Mesendoderm (in vitro differentiated cells): ENCODE results near the gene RNASE8.

Experiments
- DNase-seq: peaks from one replicate; pipeline ENCODE4 v3.0.0; 2013
- H2AK5ac ChIP-seq: 2 replicates; pipeline ENCODE4 v1.6.1; 2013; ENCODE audit warnings: low read length, inconsistent platforms
- H2BK120ac ChIP-seq: 2 replicates; pipeline ENCODE4 v1.6.1; 2013; ENCODE audit warnings: low read depth, mild to moderate bottlenecking, low read length, moderate library complexity, mixed read lengths
- H2BK15ac ChIP-seq: replicated peaks from 2 replicates; pipeline ENCODE4 v1.6.1; 2013; ENCODE audit warnings: low read depth, mild to moderate bottlenecking, moderate library complexity
- H2BK5ac ChIP-seq: 2 replicates; pipeline ENCODE4 v1.6.1; 2013; ENCODE audit warnings: low read length, inconsistent platforms
- H3K18ac ChIP-seq: 2 replicates; pipeline ENCODE4 v1.6.1; 2013; ENCODE audit warnings: mild to moderate bottlenecking, low read length, mixed read lengths
- H3K23ac ChIP-seq: one replicate; pipeline ENCODE4 v1.6.1; 2013; ENCODE audit warnings: low read length
- H3K27ac ChIP-seq: 2 replicates; pipeline ENCODE4 v1.5.1; 2013; ENCODE audit warnings: low read depth, mild to moderate bottlenecking, inconsistent platforms, low read length, moderate library complexity
- H3K27me3 ChIP-seq: 2 replicates; pipeline ENCODE4 v1.6.1; 2013; ENCODE audit warnings: low read length, control low read depth, mild to moderate bottlenecking, inconsistent platforms; ENCODE audit not compliant: insufficient read depth, poor library complexity
- H3K36me3 ChIP-seq: 2 replicates; pipeline ENCODE4 v1.6.1; 2013; ENCODE audit warnings: low read length, inconsistent platforms; ENCODE audit not compliant: control insufficient read depth, insufficient read depth
- H3K4ac ChIP-seq: one replicate; pipeline ENCODE4 v1.6.1; 2013; ENCODE audit warnings: low read depth, mild to moderate bottlenecking, low read length, moderate library complexity
- H3K4me1 ChIP-seq: 2 replicates; pipeline ENCODE4 v1.6.1; 2013; ENCODE audit warnings: low read depth, low read length, inconsistent platforms; ENCODE audit not compliant: control insufficient read depth
- H3K4me2 ChIP-seq: 2 replicates; pipeline ENCODE4 v1.6.1; 2013; ENCODE audit warnings: low read length
- H3K4me3 ChIP-seq: 2 replicates; pipeline ENCODE4 v1.5.1; 2013; ENCODE audit warnings: mild to moderate bottlenecking, low read length
- H3K56ac ChIP-seq: one replicate; pipeline ENCODE4 v1.6.1; 2013; ENCODE audit warnings: low read length
- H3K79me1 ChIP-seq: 2 replicates; pipeline ENCODE4 v1.6.1; 2013; ENCODE audit warnings: low read length, inconsistent platforms
- H3K79me2 ChIP-seq: 2 replicates; pipeline ENCODE4 v1.6.1; 2013; ENCODE audit warnings: mild to moderate bottlenecking, low read length; ENCODE audit not compliant: control insufficient read depth, insufficient read depth
- H3K9ac ChIP-seq: 2 replicates; pipeline ENCODE4 v1.6.1; 2013; ENCODE audit warnings: low read length, inconsistent platforms
- H4K5ac ChIP-seq: one replicate; pipeline ENCODE4 v1.6.1; 2013; ENCODE audit warnings: low read length
- H4K8ac ChIP-seq: one replicate; pipeline ENCODE4 v1.6.1; 2013; ENCODE audit warnings: low read depth, mild to moderate bottlenecking, control low read depth, low read length, moderate library complexity
- WGBS: extraction: QIAGEN DNeasy Blood & Tissue Kit; methylation state at CpG from one replicate; pipeline ENCODE4 v1.1.7; 2013; ENCODE audit warnings: low lambda C conversion rate, missing lambda C conversion rate; ENCODE audit not compliant: insufficient coverage; ENCODE audit errors: extremely low coverage; 5-methylcytosine and 5-hydroxymethylcytosine counted together

RNASE8 gene

DNA sequence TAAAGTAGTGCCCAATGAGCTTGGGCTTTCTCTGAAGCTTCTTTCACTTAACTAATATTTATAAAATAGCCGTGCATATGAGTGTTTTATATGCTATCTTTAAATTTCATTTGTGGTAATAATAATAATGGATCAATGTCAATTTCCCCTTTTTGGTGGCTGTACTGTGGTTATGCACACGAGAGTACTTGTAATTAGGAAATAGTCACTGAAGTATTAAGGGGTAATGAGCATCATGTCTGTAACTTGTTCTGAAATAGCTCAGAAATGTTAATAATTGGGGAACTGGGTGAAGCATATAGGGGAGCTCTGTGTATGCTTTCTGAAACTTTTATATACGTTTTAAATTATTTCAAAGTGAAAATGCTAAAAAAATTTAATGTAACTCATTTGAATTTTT is 7.0 kb upstream of the RNASE8 start:
- no peak overlapping the region for H2BK120ac ChIP-seq
- no CpG with 5 or more reads among the region's 3 CpGs for WGBS
- H4K8ac ChIP-seq, result no peak overlapping the region
- H3K4me1 ChIP-seq, result no peaks in the 10 kb centered on the region
- H3K18ac ChIP-seq, result no peak overlapping the region
- H3K4me3 ChIP-seq, result no peak overlapping the region
- no peak overlapping the region for H3K4me2 ChIP-seq
- H3K36me3 ChIP-seq, result no peaks in the 10 kb centered on the region
- H2AK5ac ChIP-seq, result no peak overlapping the region
- H3K27ac ChIP-seq, result no peak overlapping the region
- no peaks in the 10 kb centered on the region for H3K27me3 ChIP-seq
- no peak overlapping the region for H3K56ac ChIP-seq
- DNase-seq, result no peak
- no peak overlapping the region for H3K4ac ChIP-seq
- H3K9ac ChIP-seq, result no peak overlapping the region
- H3K79me1 ChIP-seq, result no peaks in the 10 kb centered on the region
- no peak overlapping the region for H2BK15ac ChIP-seq
- H3K23ac ChIP-seq, result no peak overlapping the region
- H3K79me2 ChIP-seq, result no peaks in the 10 kb centered on the region
- H4K5ac ChIP-seq, result no peak overlapping the region
- no peak overlapping the region for H2BK5ac ChIP-seq

DNA sequence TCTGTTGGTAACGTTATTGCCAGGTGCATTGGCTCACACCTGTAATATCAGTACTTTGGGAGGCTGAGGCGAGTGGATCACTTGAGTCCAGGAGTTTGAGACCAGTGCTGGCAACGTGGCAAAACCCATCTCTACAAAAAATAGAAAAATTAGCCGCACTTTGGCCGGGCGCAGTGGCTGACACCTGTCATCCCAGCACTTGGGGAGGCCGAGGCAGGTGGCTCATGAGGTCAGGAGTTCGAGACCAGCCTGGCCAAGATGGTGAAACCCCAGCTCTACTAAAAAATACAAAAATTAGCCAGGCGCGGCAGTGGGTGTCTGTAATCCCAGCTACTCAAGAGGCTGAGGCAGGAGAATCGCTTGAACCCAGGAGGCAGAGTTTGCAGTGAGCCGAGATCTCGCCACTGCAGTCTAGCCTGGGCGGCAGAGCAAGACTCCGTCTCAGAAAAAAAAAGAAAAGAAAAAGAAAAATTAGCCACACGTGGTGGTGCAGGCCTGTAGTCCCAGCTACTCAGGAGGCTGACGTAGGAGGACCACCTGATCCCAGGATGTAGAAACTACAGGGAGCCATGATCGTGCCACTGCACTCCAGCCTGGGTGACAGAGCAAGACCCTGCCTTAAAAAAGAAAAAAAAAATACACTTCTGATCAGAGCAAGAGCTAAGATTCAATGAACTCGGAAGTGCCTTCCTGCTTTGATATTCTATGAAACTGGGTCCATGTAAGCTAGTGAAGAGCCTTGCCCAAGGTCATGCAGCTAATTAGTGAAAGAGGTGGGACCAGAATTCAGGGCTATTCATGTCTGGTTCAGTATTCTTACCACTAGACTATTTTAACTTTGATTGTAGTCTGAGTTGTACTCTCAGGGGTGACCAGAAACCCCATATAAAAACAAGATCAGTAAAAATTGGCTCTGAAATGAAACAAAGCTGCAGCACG is 4.2 kb upstream of the RNASE8 start:
- Histone ChIP-seq H3K18ac (no peak overlapping the region), H3K9ac (no peak overlapping the region), H3K27me3 (no peaks in the 10 kb centered on the region), H4K5ac (no peak overlapping the region), H2BK5ac (no peak overlapping the region), H3K4ac (no peak overlapping the region), H2BK15ac (no peak overlapping the region), H3K4me3 (no peak overlapping the region), H2BK120ac (no peak overlapping the region), H3K23ac (no peak overlapping the region), H3K4me1 (no peaks in the 10 kb centered on the region), H3K56ac (no peak overlapping the region), H3K79me2 (no peaks in the 10 kb centered on the region), H3K4me2 (no peak overlapping the region), H2AK5ac (no peak overlapping the region), H3K36me3 (no peaks in the 10 kb centered on the region), H3K79me1 (no peaks in the 10 kb centered on the region), H4K8ac (no peak overlapping the region), H3K27ac (no peak overlapping the region)
- no CpG with 5 or more reads among the region's 20 CpGs for WGBS
- DNase-seq, result no peak

DNA sequence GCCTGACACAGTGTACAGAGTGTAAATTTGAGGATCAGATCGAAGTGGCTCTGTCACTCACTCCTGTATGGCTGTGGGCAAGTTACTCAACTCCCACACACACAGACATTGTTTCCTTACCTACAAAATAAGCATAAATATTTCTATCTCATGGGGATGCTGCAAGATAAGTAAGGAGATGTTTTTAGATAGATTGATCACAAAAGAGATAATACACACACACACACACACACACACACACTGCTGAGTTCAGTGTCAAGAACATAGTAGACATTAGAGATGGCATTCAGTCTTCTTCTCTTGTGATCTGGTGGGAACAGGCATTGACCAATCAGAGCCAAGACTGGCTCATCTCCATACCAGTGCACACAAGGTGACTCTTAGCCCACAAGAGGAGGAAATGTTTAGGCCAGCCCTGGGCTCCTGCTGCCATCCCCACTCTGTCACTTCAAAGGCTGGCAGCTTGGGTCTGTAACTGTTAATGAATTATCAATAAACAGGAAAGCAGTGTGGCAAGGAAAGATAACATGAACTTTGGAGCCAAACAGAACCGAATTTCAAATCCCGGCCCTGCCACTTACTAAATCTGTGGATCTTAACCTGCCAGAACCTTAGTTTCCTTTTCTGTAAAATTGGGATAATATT is 3.4 kb upstream of the RNASE8 start:
- H2BK5ac ChIP-seq, result no peak overlapping the region
- H3K27ac ChIP-seq, result no peak overlapping the region
- no peaks in the 10 kb centered on the region for H3K4me1 ChIP-seq
- no peak overlapping the region for H3K4me2 ChIP-seq
- no peak overlapping the region for H3K23ac ChIP-seq
- no peak overlapping the region for H4K8ac ChIP-seq
- no peaks in the 10 kb centered on the region for H3K79me2 ChIP-seq
- no peak overlapping the region for H2AK5ac ChIP-seq
- H3K4me3 ChIP-seq, result no peak overlapping the region
- WGBS, result no CpG with 5 or more reads among the region's 3 CpGs
- H3K27me3 ChIP-seq, result no peaks in the 10 kb centered on the region
- no peak overlapping the region for H3K4ac ChIP-seq
- no peak overlapping the region for H3K9ac ChIP-seq
- peak; percentile 27 for DNase-seq
- H2BK120ac ChIP-seq, result no peak overlapping the region
- no peak overlapping the region for H3K56ac ChIP-seq
- H3K79me1 ChIP-seq, result no peaks in the 10 kb centered on the region
- no peak overlapping the region for H4K5ac ChIP-seq
- H2BK15ac ChIP-seq, result no peak overlapping the region
- no peak overlapping the region for H3K18ac ChIP-seq
- H3K36me3 ChIP-seq, result no peaks in the 10 kb centered on the region

DNA sequence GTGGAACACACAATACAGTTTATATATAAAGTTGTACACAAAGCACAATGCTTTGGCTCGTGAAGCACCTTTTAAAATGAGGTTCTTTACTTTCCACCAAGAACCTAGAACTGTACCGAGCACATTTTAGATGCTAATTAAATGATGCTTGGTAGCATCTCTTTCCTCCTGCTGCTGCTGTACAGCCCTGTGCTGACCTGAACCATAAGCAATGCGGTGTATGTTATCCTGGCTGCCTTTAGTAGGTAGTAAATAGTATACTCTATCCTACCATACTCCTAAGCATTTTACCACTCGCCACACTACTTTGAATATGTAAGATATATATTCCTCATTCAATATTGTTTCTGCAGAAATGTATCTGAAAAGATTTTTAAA is 2.9 kb upstream of the RNASE8 start:
- Histone ChIP-seq H3K79me2 (no peaks in the 10 kb centered on the region), H3K23ac (no peak overlapping the region), H3K36me3 (no peaks in the 10 kb centered on the region), H2BK120ac (no peak overlapping the region), H3K18ac (no peak overlapping the region), H3K4ac (no peak overlapping the region), H3K9ac (no peak overlapping the region), H2BK5ac (no peak overlapping the region), H4K8ac (no peak overlapping the region), H3K4me1 (no peaks in the 10 kb centered on the region), H3K27ac (no peak overlapping the region), H2AK5ac (no peak overlapping the region), H3K4me2 (no peak overlapping the region), H3K56ac (no peak overlapping the region), H3K4me3 (no peak overlapping the region), H2BK15ac (no peak overlapping the region), H3K79me1 (no peaks in the 10 kb centered on the region), H3K27me3 (no peaks in the 10 kb centered on the region), H4K5ac (no peak overlapping the region)
- DNase-seq, result no peak
- WGBS, result no CpG with 5 or more reads among the region's 4 CpGs

DNA sequence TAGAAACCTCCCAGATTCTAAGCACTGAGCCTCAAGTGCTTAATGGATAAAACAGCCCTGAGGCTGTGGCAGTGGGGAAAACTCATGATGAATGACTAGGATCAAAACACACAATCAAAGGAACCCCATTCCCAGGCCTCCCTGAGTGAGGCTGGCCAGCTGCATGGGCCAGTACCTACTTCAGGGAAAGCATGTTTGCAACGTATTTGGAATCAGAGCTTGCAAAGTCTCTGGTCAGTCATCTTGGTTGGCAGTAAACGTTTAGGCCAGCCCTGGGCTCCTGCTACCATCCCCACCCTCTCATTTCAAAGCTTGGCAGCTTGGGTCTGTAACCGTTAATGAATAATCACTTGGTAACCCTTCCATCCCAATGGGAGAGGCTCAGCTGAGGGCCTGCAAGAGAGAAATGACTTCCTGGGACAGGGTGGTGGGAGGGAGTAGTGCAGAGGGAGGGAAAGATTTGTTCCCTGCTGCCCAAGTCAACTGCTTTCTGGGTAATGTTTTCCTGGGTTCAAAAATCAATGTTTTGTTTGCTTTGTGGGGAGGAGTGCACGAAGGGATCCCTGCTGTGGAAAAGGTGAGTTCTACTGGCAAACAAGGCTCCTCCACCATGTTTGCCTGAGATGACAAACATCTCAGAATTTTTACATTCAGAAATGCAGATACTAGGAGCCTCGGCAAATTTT is 2.0 kb upstream of the RNASE8 start:
- no CpG with 5 or more reads among the region's 5 CpGs for WGBS

More for the DNA sequence above, 2.0 kb upstream of the RNASE8 start:
- H3K9ac ChIP-seq, result no peak overlapping the region
- H4K5ac ChIP-seq, result no peak overlapping the region
- no peaks in the 10 kb centered on the region for H3K36me3 ChIP-seq
- H3K4me1 ChIP-seq, result no peaks in the 10 kb centered on the region
- no peak overlapping the region for H3K18ac ChIP-seq
- H3K23ac ChIP-seq, result no peak overlapping the region
- H2AK5ac ChIP-seq, result no peak overlapping the region
- H3K56ac ChIP-seq, result no peak overlapping the region
- H3K79me2 ChIP-seq, result no peaks in the 10 kb centered on the region
- no peak overlapping the region for H2BK15ac ChIP-seq
- no peak overlapping the region for H3K4me2 ChIP-seq
- H3K79me1 ChIP-seq, result no peaks in the 10 kb centered on the region
- no peak overlapping the region for H2BK120ac ChIP-seq
- H4K8ac ChIP-seq, result no peak overlapping the region
- no peaks in the 10 kb centered on the region for H3K27me3 ChIP-seq
- H3K27ac ChIP-seq, result no peak overlapping the region
- no peak for DNase-seq
- H3K4me3 ChIP-seq, result no peak overlapping the region
- H2BK5ac ChIP-seq, result no peak overlapping the region
- no peak overlapping the region for H3K4ac ChIP-seq
